Gastrocnemius medialis (tissue), 4 donors: ENCODE data around the gene KCNIP4. TPM values are rescaled to one million over a fixed set of nuclear protein-coding genes. Genes with fewer than 3 reads are reported as not detected.

Source experiments
- ATAC-seq, 2 donors: fragments of 150-250 bp; one replicate each; pipeline ENCODE4 v1.9.1; 2016
- DNase-seq, 2 donors: peaks; one replicate each; pipeline ENCODE4 v3.0.0-alpha.2; 2019
- H3K27ac ChIP-seq, 4 donors: fragments of 200-600 bp; sonication (generic); 1 replicate in 1 of 4; 2 replicates in 3 of 4; pipeline ENCODE4 v1.5.1; 2016 to 2018; ENCODE audit warnings: mild to moderate bottlenecking in 2 of 4, moderate library complexity in 1 of 4
- H3K27me3 ChIP-seq, 3 donors: fragments of 200-600 bp; sonication (generic) in 2 of 3; 1 replicate in 1 of 3; 2 replicates in 2 of 3; pipeline versions ENCODE4 v1.5.1 to v1.6.0; 2016 to 2019; ENCODE audit warnings: mild to moderate bottlenecking in 1 of 3, moderate library complexity in 1 of 3
- H3K36me3 ChIP-seq, 2 donors: fragments of 200-600 bp; sonication (generic) in 1 of 2; one replicate each; pipeline ENCODE4 v1.5.1; 2017 to 2018
- H3K4me1 ChIP-seq, 2 donors: fragments of 200-600 bp; sonication (generic) in 1 of 2; one replicate each; pipeline ENCODE4 v1.5.1; 2016 to 2017; ENCODE audit warnings: mild to moderate bottlenecking in 2 of 2
- H3K4me3 ChIP-seq, 4 donors: fragments of 200-600 bp; sonication (generic) in 3 of 4; 1 replicate in 1 of 4; 2 replicates in 3 of 4; pipeline ENCODE4 v1.5.1; 2016 to 2019; ENCODE audit warnings: mild to moderate bottlenecking in 2 of 4
- H3K9me3 ChIP-seq, 3 donors: fragments of 200-600 bp; sonication (generic) in 2 of 3; 1 replicate in 1 of 3; 2 replicates in 2 of 3; pipeline ENCODE4 v1.5.1; 2016 to 2019
- POLR2A ChIP-seq, 2 donors: fragments of 450-650 bp; IDR thresholded peaks; one replicate each; pipeline ENCODE4 v1.6.1; 2017; ENCODE audit warnings: antibody characterized with exemption in 2 of 2, mild to moderate bottlenecking in 2 of 2, moderate library complexity in 2 of 2
- in situ Hi-C, 4 donors: fragments of 200-750 bp; cut with MboI; loops; one replicate each; pipeline versions ENCODE4 v1.15.0 to v1.8.0; 2017; ENCODE audit warnings: low sequenced_read_pairs in 4 of 4
- intact Hi-C: fragments of 100-400 bp; cut with DNase I; formaldehyde crosslinking; loops from one replicate; pipeline ENCODE4 v1.15.1; 2023; ENCODE audit warnings: low total_unique reads
- microRNA-seq, 2 donors: library from miRNA; unstranded; fragments of <30 nt; microRNA quantifications; one replicate each; pipeline ENCODE4, GENCODE V29; 2016; ENCODE audit warnings: borderline replicate concordance in 2 of 2
- total RNA-seq, 4 donors: library from RNA; depleted of rRNA; stranded (reverse); fragments of >200 nt; gene quantifications; one replicate each; pipeline versions ENCODE4 v1.1.0 to v1.2.3, GENCODE V29; 2016
- TF ChIP-seq, protein P1 (sequence below), 5 experiments: fragments of 450-650 bp in 3 of 5; fragments of 200-600 bp in 2 of 5; sonication (generic) in 2 of 5; IDR thresholded peaks in 4 of 5; conservative IDR thresholded peaks in 1 of 5; 1 replicate in 4 of 5; 2 replicates in 1 of 5; pipeline ENCODE4 v1.5.1; 2016 to 2019; ENCODE audit warnings: antibody characterized with exemption in 5 of 5, mild to moderate bottlenecking in 3 of 5, moderate library complexity in 3 of 5

KCNIP4 gene
- total RNA-seq, 4 donors from 2014 or later = not detected

GRCh38 chr4:20681271-20681670 is 1267.3 kb downstream of the KCNIP4 start:
- Histone ChIP-seq H3K4me1 (no peaks in the 10 kb centered on the region), H3K4me3 (no peak overlapping the region), H3K27me3 (peaks cover 0 to 2% (median 0%) of the 10 kb centered on the region in 3 donors), H3K27ac (no peak overlapping the region), H3K9me3 (no peaks in the 10 kb centered on the region), H3K36me3 (no peaks in the 10 kb centered on the region)
- DNase-seq = no peak
- no peak for ATAC-seq
- TF ChIP-seq POLR2A (IDR thresholded peaks at IDR 0.05) = no peak
- TF ChIP-seq, protein P1, sequence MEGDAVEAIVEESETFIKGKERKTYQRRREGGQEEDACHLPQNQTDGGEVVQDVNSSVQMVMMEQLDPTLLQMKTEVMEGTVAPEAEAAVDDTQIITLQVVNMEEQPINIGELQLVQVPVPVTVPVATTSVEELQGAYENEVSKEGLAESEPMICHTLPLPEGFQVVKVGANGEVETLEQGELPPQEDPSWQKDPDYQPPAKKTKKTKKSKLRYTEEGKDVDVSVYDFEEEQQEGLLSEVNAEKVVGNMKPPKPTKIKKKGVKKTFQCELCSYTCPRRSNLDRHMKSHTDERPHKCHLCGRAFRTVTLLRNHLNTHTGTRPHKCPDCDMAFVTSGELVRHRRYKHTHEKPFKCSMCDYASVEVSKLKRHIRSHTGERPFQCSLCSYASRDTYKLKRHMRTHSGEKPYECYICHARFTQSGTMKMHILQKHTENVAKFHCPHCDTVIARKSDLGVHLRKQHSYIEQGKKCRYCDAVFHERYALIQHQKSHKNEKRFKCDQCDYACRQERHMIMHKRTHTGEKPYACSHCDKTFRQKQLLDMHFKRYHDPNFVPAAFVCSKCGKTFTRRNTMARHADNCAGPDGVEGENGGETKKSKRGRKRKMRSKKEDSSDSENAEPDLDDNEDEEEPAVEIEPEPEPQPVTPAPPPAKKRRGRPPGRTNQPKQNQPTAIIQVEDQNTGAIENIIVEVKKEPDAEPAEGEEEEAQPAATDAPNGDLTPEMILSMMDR (IDR thresholded peaks at IDR 0.05 in 4 of 5, conservative IDR thresholded peaks at IDR 0.05 in 1 of 5) = no peak
- intact Hi-C loops (loop anchor here (5.0 kb wide), 1 partner anchor 1459 kb away; no protein-coding TSS in a partner anchor), in situ Hi-C loops (loop anchor here (10.0 to 25.0 kb wide), 4 partner anchors 256 to 1996 kb away; no protein-coding TSS in a partner anchor)

DNA sequence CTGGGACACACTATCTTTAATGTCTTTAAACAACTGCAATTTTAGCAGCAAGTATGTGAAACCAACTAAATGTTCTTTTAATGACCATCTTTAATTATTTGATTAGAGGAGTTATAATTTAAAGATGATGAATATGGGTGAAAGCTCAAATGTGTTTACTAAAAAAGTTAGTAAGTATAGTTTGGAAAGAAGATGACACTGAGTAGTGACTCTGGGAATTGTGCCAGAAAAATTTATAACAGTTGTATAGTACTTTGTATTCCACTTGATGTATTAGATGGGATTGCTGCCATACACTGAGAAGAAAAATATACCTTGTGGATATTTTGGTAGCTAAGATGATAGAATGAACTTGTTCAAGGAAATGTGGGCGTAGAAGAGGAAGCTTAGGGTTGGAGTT is 1267.8 kb downstream of the KCNIP4 start:
- H3K27ac ChIP-seq = no peak overlapping the region
- no peak for DNase-seq
- peaks cover 0 to 2% (median 0%) of the 10 kb centered on the region in 3 donors for H3K27me3 ChIP-seq
- intact Hi-C loops = loop anchor here (5.0 kb wide), 1 partner anchor 1458 kb away; no protein-coding TSS in a partner anchor
- H3K4me3 ChIP-seq = no peak overlapping the region
- H3K4me1 ChIP-seq = no peaks in the 10 kb centered on the region
- ATAC-seq = no peak
- no peaks in the 10 kb centered on the region for H3K9me3 ChIP-seq
- no peaks in the 10 kb centered on the region for H3K36me3 ChIP-seq
- in situ Hi-C loops = loop anchor here (10.0 to 25.0 kb wide), 4 partner anchors 256 to 1996 kb away; no protein-coding TSS in a partner anchor
- no peak for TF ChIP-seq POLR2A (IDR thresholded peaks at IDR 0.05)
- TF ChIP-seq, protein P1 (IDR thresholded peaks at IDR 0.05 in 4 of 5, conservative IDR thresholded peaks at IDR 0.05 in 1 of 5) = no peak

DNA sequence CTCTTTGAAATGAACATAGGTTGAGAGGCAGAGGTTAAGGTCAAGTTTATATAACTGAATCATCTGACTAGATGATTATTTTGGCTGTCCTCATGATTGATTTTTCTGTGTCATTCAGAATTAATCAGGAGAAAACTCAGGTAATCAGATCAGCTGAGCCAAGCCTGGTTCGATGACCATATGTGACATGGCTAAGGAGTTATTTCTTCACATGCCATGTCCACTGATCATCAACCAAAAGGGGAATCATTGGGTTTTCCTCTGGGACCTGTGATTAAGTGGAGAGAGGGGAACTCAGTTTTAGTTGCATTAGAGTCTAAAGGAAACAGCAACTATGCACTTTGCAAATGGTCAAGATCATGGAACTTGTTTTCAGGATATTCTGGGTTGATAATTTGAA is 1268.6 kb downstream of the KCNIP4 start:
- no peaks in the 10 kb centered on the region for H3K4me1 ChIP-seq
- H3K27ac ChIP-seq = no peak overlapping the region
- no peak overlapping the region for H3K4me3 ChIP-seq
- no peak for DNase-seq
- intact Hi-C loops (loop anchor here (5.0 kb wide), 1 partner anchor 1458 kb away; no protein-coding TSS in a partner anchor), in situ Hi-C loops (loop anchor here (10.0 to 25.0 kb wide), 4 partner anchors 255 to 1995 kb away; no protein-coding TSS in a partner anchor)
- TF ChIP-seq, protein P1 (IDR thresholded peaks at IDR 0.05 in 4 of 5, conservative IDR thresholded peaks at IDR 0.05 in 1 of 5) = no peak
- TF ChIP-seq POLR2A (IDR thresholded peaks at IDR 0.05) = no peak
- no peak for ATAC-seq
- no peaks in the 10 kb centered on the region for H3K9me3 ChIP-seq
- no peaks in the 10 kb centered on the region for H3K36me3 ChIP-seq
- peaks cover 0 to 2% (median 0%) of the 10 kb centered on the region in 3 donors for H3K27me3 ChIP-seq

Small RNA genes lying within 50 kb of the gene (microRNA-seq; reads per million reads assigned to microRNA genes)
- 0 reads per million in 2 donors for gene MIR7978
